ENCODE data around the gene NDOR1.

The NDOR1 gene

GRCh38 chr9:137199411-137200121 lies 5.9 kb upstream of the NDOR1 start:
- peaks cover 12% of the 10 kb centered on the region for H3K4me1 Mint-ChIP-seq
- no peaks in the 10 kb centered on the region for H3K27me3 Mint-ChIP-seq (ENCODE audit: low read depth)
- H3K36me3 Mint-ChIP-seq (ENCODE audit: low read depth), result no peaks in the 10 kb centered on the region
- peak overlapping the region; percentile 89 to 92 (median 90) for H3K4me3 Mint-ChIP-seq
- TF ChIP-seq CTCF (IDR thresholded peaks at IDR 0.05; ENCODE audit: unreplicated experiment in 3 of 3), result no peak
- H3K9me3 Mint-ChIP-seq, result no peaks in the 10 kb centered on the region
- no peak overlapping the region for H3K27ac Mint-ChIP-seq

- H3K4me1 Mint-ChIP-seq, result peaks cover 12% of the 10 kb centered on the region
- H3K36me3 Mint-ChIP-seq (ENCODE audit: low read depth), result no peaks in the 10 kb centered on the region
- H3K9me3 Mint-ChIP-seq, result no peaks in the 10 kb centered on the region
- no peak for TF ChIP-seq CTCF (IDR thresholded peaks at IDR 0.05; ENCODE audit: unreplicated experiment in 3 of 3)
- H3K27me3 Mint-ChIP-seq (ENCODE audit: low read depth), result peaks cover 4% of the 10 kb centered on the region
- H3K4me3 Mint-ChIP-seq, result peak within 1 kb of the TSS; percentile 89 to 92 (median 90)
- peak within 1 kb of the TSS in 1 of 3 experiments; percentile 28 for H3K27ac Mint-ChIP-seq
Observed at GRCh38 chr9:137200311-137201204, 4.9 kb upstream of the NDOR1 start, which contains the start of gene TPRN. TSS of gene TPRN (minus strand) at chr9:137200741. CDS start at chr9:137200711, 30 bp downstream.

GRCh38 chr9:137201205-137201868 lies 4.2 kb upstream of the NDOR1 start:
- H3K27ac Mint-ChIP-seq, result peak overlapping the region in 1 of 3 experiments; percentile 28

GRCh38 chr9:137202966-137203365 lies 2.5 kb upstream of the NDOR1 start:
- Mint-ChIP-seq H3K4me3 (peak overlapping the region; percentile 38 to 58 (median 42)), H3K27ac (no peak overlapping the region), H3K27me3 (ENCODE audit: low read depth) (peaks cover 4% of the 10 kb centered on the region), H3K4me1 (peaks cover 18% of the 10 kb centered on the region), H3K9me3 (no peaks in the 10 kb centered on the region), H3K36me3 (ENCODE audit: low read depth) (peaks cover 9% of the 10 kb centered on the region)
- TF ChIP-seq CTCF (IDR thresholded peaks at IDR 0.05; ENCODE audit: unreplicated experiment in 3 of 3), result no peak

More at GRCh38 chr9:137201205-137201868, 4.2 kb upstream of the NDOR1 start:
- Mint-ChIP-seq H3K4me1 (peaks cover 14% of the 10 kb centered on the region), H3K36me3 (ENCODE audit: low read depth) (no peaks in the 10 kb centered on the region), H3K27me3 (ENCODE audit: low read depth) (peaks cover 4% of the 10 kb centered on the region), H3K9me3 (no peaks in the 10 kb centered on the region), H3K4me3 (peak overlapping the region; percentile 85 to 87 (median 86))
- TF ChIP-seq CTCF (IDR thresholded peaks at IDR 0.05; ENCODE audit: unreplicated experiment in 3 of 3), result no peak

- H3K27me3 Mint-ChIP-seq (ENCODE audit: low read depth), result peaks cover 4% of the 10 kb centered on the region
- no peak for TF ChIP-seq CTCF (IDR thresholded peaks at IDR 0.05; ENCODE audit: unreplicated experiment in 3 of 3)
Observed at GRCh38 chr9:137204731-137205125, 772 bp upstream of the NDOR1 start.

More at GRCh38 chr9:137204731-137205125, 772 bp upstream of the NDOR1 start:
- Mint-ChIP-seq H3K4me1 (peaks cover 18% of the 10 kb centered on the region), H3K9me3 (no peaks in the 10 kb centered on the region), H3K4me3 (peak overlapping the region; percentile 94 to 96 (median 95)), H3K36me3 (ENCODE audit: low read depth) (peaks cover 9% of the 10 kb centered on the region), H3K27ac (peak overlapping the region; percentile 40 to 82 (median 50))
